ENCODE results near the gene PGR.

Gene PGR

GRCh38 chr11:101129203-101129943 lies at the start of gene PGR:
PGR (minus strand) TSS chr11:101129813; CDS start chr11:101129070, 743 bp downstream.
- TF ChIP-seq CTCF (IDR thresholded peaks at IDR 0.05; ENCODE audit: low read depth, low read length, missing control alignments), result no peak
- no peak for DNase-seq (ENCODE audit: extremely low read depth, low read depth)
- H3K4me3 ChIP-seq (replicated peaks; ENCODE audit: low read depth, low read length), result no peak within 1 kb of the TSS

GRCh38 chr11:101176381-101176780 lies 46.8 kb upstream of the PGR start:
- no peak for TF ChIP-seq CTCF (IDR thresholded peaks at IDR 0.05; ENCODE audit: low read depth, low read length, missing control alignments)
- no peak for DNase-seq (ENCODE audit: extremely low read depth, low read depth)
- H3K4me3 ChIP-seq (replicated peaks; ENCODE audit: low read depth, low read length), result no peak overlapping the region

- DNase-seq (ENCODE audit: extremely low read depth, low read depth), result no peak
- H3K4me3 ChIP-seq (replicated peaks; ENCODE audit: low read depth, low read length), result no peak overlapping the region
- no peak for TF ChIP-seq CTCF (IDR thresholded peaks at IDR 0.05; ENCODE audit: low read depth, low read length, missing control alignments)
Observed at GRCh38 chr11:101169944-101170343, 40.3 kb upstream of the PGR start.

GRCh38 chr11:101166038-101166437 lies 36.4 kb upstream of the PGR start:
- no peak for TF ChIP-seq CTCF (IDR thresholded peaks at IDR 0.05; ENCODE audit: low read depth, low read length, missing control alignments)

GRCh38 chr11:101158119-101158518 lies 28.5 kb upstream of the PGR start:
- no peak overlapping the region for H3K4me3 ChIP-seq (replicated peaks; ENCODE audit: low read depth, low read length)
- no peak for TF ChIP-seq CTCF (IDR thresholded peaks at IDR 0.05; ENCODE audit: low read depth, low read length, missing control alignments)
- DNase-seq (ENCODE audit: extremely low read depth, low read depth), result no peak

More at GRCh38 chr11:101166038-101166437, 36.4 kb upstream of the PGR start:
- no peak for DNase-seq (ENCODE audit: extremely low read depth, low read depth)
- no peak overlapping the region for H3K4me3 ChIP-seq (replicated peaks; ENCODE audit: low read depth, low read length)

- TF ChIP-seq CTCF (IDR thresholded peaks at IDR 0.05; ENCODE audit: low read depth, low read length, missing control alignments), result no peak
Observed at GRCh38 chr11:101138245-101138930, 8.8 kb upstream of the PGR start.

More at GRCh38 chr11:101138245-101138930, 8.8 kb upstream of the PGR start:
- no peak overlapping the region for H3K4me3 ChIP-seq (replicated peaks; ENCODE audit: low read depth, low read length)
- no peak for DNase-seq (ENCODE audit: extremely low read depth, low read depth)

Data from HFF-Myc (cell line).